WTC11 (cell line): ENCODE results near the gene TRIM41. TPM values are rescaled to one million over a fixed set of nuclear protein-coding genes. Genes with fewer than 3 reads are reported as not detected.

Experiments used
- ATAC-seq: fragments of 200-7000 bp; cut with Tn5 transposase; 2 replicates; pipeline ENCODE4 v1.10.0; 2021; ENCODE audit warnings: mild to moderate bottlenecking, moderate library complexity
- CTCF ChIA-PET: fragments of 300-600 bp; sonication (Branson Sonifier 250); formaldehyde crosslinking; loops from one replicate; lab custom pipeline; 2021; ENCODE audit warnings: antibody characterized with exemption; lab: Charles Lee
- POLR2A ChIA-PET: fragments of 350-600 bp; sonication (Branson Sonifier 250); formaldehyde crosslinking; loops from one replicate; lab custom pipeline; 2021; ENCODE audit warnings: antibody characterized with exemption; lab: Charles Lee
- DNase-seq: peaks from one replicate; pipeline ENCODE4 v3.0.0; 2021; ENCODE audit warnings: low spot score
- H3K27ac Mint-ChIP-seq: 2 replicates; pipeline ENCODE4 v1.8.0; 2021; ENCODE audit warnings: mixed read lengths
- H3K27me3 Mint-ChIP-seq: 2 replicates; pipeline ENCODE4 v1.8.0; 2021; ENCODE audit warnings: low read depth, mild to moderate bottlenecking, moderate library complexity, mixed read lengths
- H3K36me3 Mint-ChIP-seq: 2 replicates; pipeline ENCODE4 v1.8.0; 2021; ENCODE audit warnings: mixed read lengths
- H3K4me1 Mint-ChIP-seq: 2 replicates; pipeline ENCODE4 v1.8.0; 2022; ENCODE audit warnings: mixed read lengths
- H3K4me3 Mint-ChIP-seq: 2 replicates; pipeline ENCODE4 v1.8.0; 2021; ENCODE audit warnings: mild to moderate bottlenecking, moderate library complexity, mixed read lengths
- H3K9me3 Mint-ChIP-seq: 2 replicates; pipeline ENCODE4 v1.8.0; 2021; ENCODE audit warnings: mixed read lengths
- AFF4 ChIP-seq: sonication (generic); formaldehyde crosslinking; IDR thresholded peaks from 2 replicates; pipeline ENCODE4 v1.8.1; 2023; ENCODE audit warnings: mild to moderate bottlenecking, missing genetic modification reagents, borderline replicate concordance
- ARID4B ChIP-seq: sonication (generic); formaldehyde crosslinking; IDR thresholded peaks from 2 replicates; pipeline ENCODE4 v1.8.0; 2023; ENCODE audit warnings: missing genetic modification reagents, mild to moderate bottlenecking, borderline replicate concordance
- ATF3 ChIP-seq: sonication (generic); formaldehyde crosslinking; conservative IDR thresholded peaks from 2 replicates; pipeline ENCODE4 v1.8.1; 2022; ENCODE audit warnings: mild to moderate bottlenecking, missing genetic modification reagents
- E2F1 ChIP-seq: sonication (generic); formaldehyde crosslinking; IDR thresholded peaks from 2 replicates; pipeline ENCODE4 v1.8.0; 2022; ENCODE audit warnings: mild to moderate bottlenecking, missing genetic modification reagents
- ERG ChIP-seq: fragments of 250-450 bp; sonication (Bioruptor Pico); IDR thresholded peaks from 2 replicates; pipeline ENCODE4 v1.8.0; 2021; ENCODE audit warnings: mild to moderate bottlenecking
- FOXP1 ChIP-seq: sonication (generic); formaldehyde crosslinking; IDR thresholded peaks from 2 replicates; pipeline ENCODE4 v1.8.0; 2022; ENCODE audit warnings: missing genetic modification reagents, mild to moderate bottlenecking, moderate library complexity, borderline replicate concordance
- NFATC4 ChIP-seq: fragments of 250-450 bp; sonication (Bioruptor Pico); IDR thresholded peaks from 2 replicates; pipeline ENCODE4 v1.9.0; 2021; ENCODE audit warnings: mild to moderate bottlenecking
- PRRX2 ChIP-seq: fragments of 250-450 bp; sonication (Bioruptor Pico); IDR thresholded peaks from 2 replicates; pipeline ENCODE4 v1.8.0; 2021; ENCODE audit warnings: mild to moderate bottlenecking
- SOX15 ChIP-seq: fragments of 250-450 bp; sonication (Bioruptor Pico); IDR thresholded peaks from 2 replicates; pipeline ENCODE4 v1.9.0; 2021; ENCODE audit warnings: mild to moderate bottlenecking
- USF2 ChIP-seq: sonication (generic); formaldehyde crosslinking; IDR thresholded peaks from 2 replicates; pipeline ENCODE4 v1.8.1; 2023; ENCODE audit warnings: mild to moderate bottlenecking, missing genetic modification reagents, moderate library complexity
- ZNF219 ChIP-seq: sonication (generic); formaldehyde crosslinking; IDR thresholded peaks from 2 replicates; pipeline ENCODE4 v1.8.0; 2023; ENCODE audit warnings: missing genetic modification reagents, mild to moderate bottlenecking, borderline replicate concordance
- ZNF263 ChIP-seq: sonication (generic); formaldehyde crosslinking; IDR thresholded peaks from 2 replicates; pipeline ENCODE4 v1.8.1; 2022; ENCODE audit warnings: low read depth, mild to moderate bottlenecking, moderate library complexity, missing genetic modification reagents
- ZNF317 ChIP-seq: sonication (generic); formaldehyde crosslinking; IDR thresholded peaks from 2 replicates; pipeline ENCODE4 v1.8.1; 2023; ENCODE audit warnings: low read depth, mild to moderate bottlenecking, moderate library complexity, missing genetic modification reagents, borderline replicate concordance
- ZNF425 ChIP-seq: fragments of 250-450 bp; sonication (Bioruptor Pico); conservative IDR thresholded peaks from 2 replicates; pipeline ENCODE4 v1.9.0; 2021; ENCODE audit warnings: mild to moderate bottlenecking
- ZNF532 ChIP-seq: fragments of 250-450 bp; sonication (Bioruptor Pico); IDR thresholded peaks from 2 replicates; pipeline ENCODE4 v1.9.0; 2021; ENCODE audit warnings: mild to moderate bottlenecking, borderline replicate concordance
- ZNF671 ChIP-seq: fragments of 250-450 bp; sonication (Bioruptor Pico); IDR thresholded peaks from 2 replicates; pipeline ENCODE4 v1.8.0; 2021; ENCODE audit warnings: mild to moderate bottlenecking
- total RNA-seq: library from RNA; stranded (reverse); gene quantifications from 3 replicates; pipeline ENCODE4 v1.2.3, GENCODE V29; 2021

TRIM41 gene
- total RNA-seq, 1 experiment from 2014 or later, result 33.5 TPM

GRCh38 chr5:181234455-181235306 is 11.6 kb downstream of the TRIM41 start:
- DNase-seq (no peak), ATAC-seq (peak; percentile 25)
- no peaks in the 10 kb centered on the region for H3K9me3 Mint-ChIP-seq
- H3K27ac Mint-ChIP-seq, result peak overlapping the region; percentile 68
- H3K4me1 Mint-ChIP-seq, result peaks cover 18% of the 10 kb centered on the region
- H3K27me3 Mint-ChIP-seq, result no peaks in the 10 kb centered on the region
- POLR2A ChIA-PET, result interaction anchor here (0.8 to 1.8 kb wide), 3 partner anchors 11 to 39 kb away, joined by 3 to 7 read pairs (median 4); partner anchors contain the start of gene TRIM41
- CTCF ChIA-PET, result interaction anchor here (1.7 kb wide), 1 partner anchor 40 kb away, joined by 3 read pairs; no protein-coding TSS in a partner anchor
- no peak overlapping the region for H3K4me3 Mint-ChIP-seq
- H3K36me3 Mint-ChIP-seq, result peaks cover 61% of the 10 kb centered on the region
- no peak for TF ChIP-seq USF2 (CRISPR knock-in tag)
- TF ChIP-seq ARID4B (CRISPR knock-in tag), result no peak
- TF ChIP-seq ZNF317, result no peak
- TF ChIP-seq ZNF532 (CRISPR knock-in tag), result peak; percentile 73; the same call in 1 of the 2 replicates
- peak; percentile 83 for TF ChIP-seq NFATC4
- peak; percentile 53; the same call in 1 of the 2 replicates for TF ChIP-seq PRRX2 (CRISPR knock-in tag)
- TF ChIP-seq ATF3 (CRISPR knock-in tag), result no peak
- peak; percentile 85 for TF ChIP-seq ZNF671 (CRISPR knock-in tag)
- peak; percentile 44; the same call in 1 of the 2 replicates for TF ChIP-seq ERG
- no peak for TF ChIP-seq FOXP1 (CRISPR knock-in tag)
- TF ChIP-seq ZNF219 (CRISPR knock-in tag), result no peak
- no peak for TF ChIP-seq E2F1 (CRISPR knock-in tag)
- TF ChIP-seq ZNF425 (CRISPR knock-in tag), result peak; percentile 85
- TF ChIP-seq SOX15 (CRISPR knock-in tag), result no peak
- TF ChIP-seq ZNF263 (CRISPR knock-in tag), result no peak
- TF ChIP-seq AFF4 (CRISPR knock-in tag), result 0 out of 2 replicates have a peak, but pooled peaks have one; percentile 55
